ENCODE results near the gene GALNT18.
"Not testable (repeated sequence)": the region's sequence is repeated elsewhere in the genome, so short reads cannot be mapped to it uniquely, and the experiment has no call there.

GALNT18 gene

GRCh38 chr11:11380340-11380739, 241.5 kb downstream of the GALNT18 start:
- no peak for DNase-seq

- DNase-seq: no peak
These were observed 242.1 kb downstream of the GALNT18 start for GRCh38 chr11:11379661-11380060.

- DNase-seq: no peak
These were observed 243.4 kb downstream of the GALNT18 start for GRCh38 chr11:11378184-11378940.

GRCh38 chr11:11374358-11375148, 247.3 kb downstream of the GALNT18 start:
- DNase-seq: no peak

- DNase-seq: no peak
These were observed 247.9 kb downstream of the GALNT18 start for GRCh38 chr11:11373934-11374333.

GRCh38 chr11:11372461-11372860, 249.3 kb downstream of the GALNT18 start:
- no peak for DNase-seq

GRCh38 chr11:11370962-11371303, 250.9 kb downstream of the GALNT18 start:
- no peak for DNase-seq

- no peak for DNase-seq
These were observed 251.4 kb downstream of the GALNT18 start for GRCh38 chr11:11370255-11370961.

GRCh38 chr11:11366793-11367192, 255.0 kb downstream of the GALNT18 start:
- no peak for DNase-seq

- no peak for DNase-seq
These were observed 258.1 kb downstream of the GALNT18 start for GRCh38 chr11:11363674-11364073.

- DNase-seq: no peak
These were observed 262.2 kb downstream of the GALNT18 start for GRCh38 chr11:11359611-11360010.

- no peak for DNase-seq
These were observed 265.0 kb downstream of the GALNT18 start for GRCh38 chr11:11356842-11357241.

- not testable (repeated sequence) for DNase-seq
These were observed 268.9 kb downstream of the GALNT18 start, which contains the start of gene CSNK2A3 for GRCh38 chr11:11352878-11353277. CSNK2A3 (minus strand) TSS chr11:11353250; CDS start chr11:11353119, 131 bp downstream.

GRCh38 chr11:11351851-11352250, 270.0 kb downstream of the GALNT18 start:
- not testable (repeated sequence) for DNase-seq

- DNase-seq: no peak
These were observed 270.7 kb downstream of the GALNT18 start for GRCh38 chr11:11351042-11351586.

- DNase-seq: no peak
These were observed 271.9 kb downstream of the GALNT18 start for GRCh38 chr11:11349870-11350337.

GRCh38 chr11:11349106-11349825, 272.5 kb downstream of the GALNT18 start:
- no peak for DNase-seq

- DNase-seq: no peak
These were observed 273.5 kb downstream of the GALNT18 start for GRCh38 chr11:11348303-11348702.

- no peak for DNase-seq
These were observed 274.2 kb downstream of the GALNT18 start for GRCh38 chr11:11347592-11347991.

- no peak for DNase-seq
These were observed 275.5 kb downstream of the GALNT18 start for GRCh38 chr11:11346303-11346702.

- DNase-seq: no peak
These were observed 276.7 kb downstream of the GALNT18 start for GRCh38 chr11:11345099-11345498.

GRCh38 chr11:11344045-11344444, 277.8 kb downstream of the GALNT18 start:
- peak in 1 of 5 experiments; percentile 9 for DNase-seq
